GM23338 (cell line): ENCODE data around the gene PHKB. TPM values are rescaled to one million over a fixed set of nuclear protein-coding genes. Genes with fewer than 3 reads are reported as not detected.

Experiments used
- ATAC-seq: fragments of 200-7000 bp; cut with Tn5 transposase; 3 replicates; pipeline ENCODE4 v1.9.1; 2020
- DNase-seq: peaks from one replicate; pipeline ENCODE4 v3.0.0-alpha.2; 2015; ENCODE audit warnings: low spot score
- H2AFZ ChIP-seq: fragments of 200-600 bp; sonication (generic); 2 replicates; pipeline ENCODE4 v1.8.0; 2016; ENCODE audit warnings: antibody characterized with exemption, mild to moderate bottlenecking, moderate library complexity
- H3F3A ChIP-seq: fragments of 200-600 bp; sonication (generic); replicated peaks from 2 replicates; pipeline ENCODE4 v1.8.0; 2017; ENCODE audit warnings: antibody characterized with exemption, mixed run types, low read depth
- H3K27ac ChIP-seq: fragments of 200-600 bp; sonication (generic); 2 replicates; pipeline ENCODE4 v1.6.1; 2016; ENCODE audit warnings: low read depth
- H3K27me3 ChIP-seq: fragments of 200-600 bp; sonication (generic); 2 replicates; pipeline ENCODE4 v1.8.0; 2016; ENCODE audit warnings: mild to moderate bottlenecking, mixed run types, moderate library complexity; ENCODE audit not compliant: insufficient read depth
- H3K36me3 ChIP-seq: fragments of 200-600 bp; sonication (generic); 2 replicates; pipeline ENCODE4 v1.8.0; 2016; ENCODE audit warnings: mild to moderate bottlenecking; ENCODE audit not compliant: insufficient read depth
- H3K4me1 ChIP-seq: fragments of 200-600 bp; sonication (generic); 2 replicates; pipeline ENCODE4 v1.8.0; 2016; ENCODE audit warnings: mild to moderate bottlenecking, moderate library complexity; ENCODE audit not compliant: insufficient read depth
- H3K4me2 ChIP-seq: fragments of 200-600 bp; sonication (generic); 2 replicates; pipeline ENCODE4 v1.7.1; 2017; ENCODE audit warnings: mixed run types
- H3K4me3 ChIP-seq: fragments of 200-600 bp; sonication (generic); 2 replicates; pipeline ENCODE4 v1.6.1; 2016; ENCODE audit warnings: mixed run types
- H3K79me2 ChIP-seq: fragments of 200-600 bp; sonication (generic); replicated peaks from 2 replicates; pipeline ENCODE4 v1.8.0; 2017; ENCODE audit warnings: mild to moderate bottlenecking; ENCODE audit not compliant: insufficient read depth
- H3K9me2 ChIP-seq: fragments of 200-600 bp; sonication (generic); 2 replicates; pipeline ENCODE4 v1.8.0; 2017; ENCODE audit not compliant: insufficient read depth
- H4K20me1 ChIP-seq: fragments of 200-600 bp; sonication (generic); replicated peaks from 2 replicates; pipeline ENCODE4 v1.8.0; 2017; ENCODE audit warnings: mild to moderate bottlenecking; ENCODE audit not compliant: insufficient read depth
- H3K27ac Mint-ChIP-seq: 2 replicates; pipeline ENCODE4 v1.8.0; 2020; ENCODE audit warnings: inconsistent platforms, mild to moderate bottlenecking, moderate library complexity, mixed read lengths
- H3K27me3 Mint-ChIP-seq: 3 replicates; pipeline ENCODE4 v1.8.0; 2022; ENCODE audit warnings: low read depth, mild to moderate bottlenecking, moderate library complexity, mixed read lengths, inconsistent platforms; ENCODE audit not compliant: insufficient read depth, poor library complexity
- H3K36me3 Mint-ChIP-seq: 3 replicates; pipeline ENCODE4 v1.8.0; 2021; ENCODE audit warnings: low read depth, mild to moderate bottlenecking, inconsistent platforms, moderate library complexity, mixed read lengths
- H3K4me1 Mint-ChIP-seq: 3 replicates; pipeline ENCODE4 v1.8.0; 2020; ENCODE audit warnings: mild to moderate bottlenecking, inconsistent platforms, mixed read lengths
- H3K4me3 Mint-ChIP-seq: 3 replicates; pipeline ENCODE4 v1.8.0; 2021; ENCODE audit warnings: moderate library complexity, mild to moderate bottlenecking, inconsistent platforms, mixed read lengths
- H3K9me3 Mint-ChIP-seq: 3 replicates; pipeline ENCODE4 v1.8.0; 2020; ENCODE audit warnings: moderate library complexity, mild to moderate bottlenecking, inconsistent platforms, mixed read lengths
- CTCF ChIP-seq, 2 experiments: fragments of 200-600 bp in 1 of 2; sonication (generic) in 1 of 2; conservative IDR thresholded peaks; 2 replicates each; pipeline versions ENCODE4 v1.5.1 to v1.6.1; 2016 to 2017; ENCODE audit warnings: antibody characterized with exemption in 2 of 2, low read depth in 2 of 2, mild to moderate bottlenecking in 2 of 2, moderate library complexity in 1 of 2
- ETS1 ChIP-seq: IDR thresholded peaks from 2 replicates; pipeline ENCODE4 v1.6.1; 2016; ENCODE audit warnings: antibody characterized with exemption
- EZH2 ChIP-seq: fragments of 200-600 bp; sonication (generic); IDR thresholded peaks from one replicate; pipeline ENCODE4 v1.8.0; 2017; ENCODE audit warnings: antibody characterized with exemption, mild to moderate bottlenecking, low read depth; ENCODE audit not compliant: unreplicated experiment
- NANOG ChIP-seq: IDR thresholded peaks from 2 replicates; pipeline ENCODE4 v1.6.1; 2016; ENCODE audit warnings: antibody characterized with exemption, borderline replicate concordance
- REST ChIP-seq: IDR thresholded peaks from one replicate; pipeline ENCODE4 v1.6.1; 2018; ENCODE audit warnings: antibody characterized with exemption; ENCODE audit not compliant: unreplicated experiment
- ZNF114 ChIP-seq: fragments of 250-450 bp; sonication (Bioruptor Pico); IDR thresholded peaks from 2 replicates; pipeline ENCODE4 v1.5.0; 2020; ENCODE audit warnings: mild to moderate bottlenecking, moderate library complexity
- ZNF462 ChIP-seq: fragments of 250-450 bp; sonication (Bioruptor Pico); IDR thresholded peaks from 2 replicates; pipeline ENCODE4 v1.5.0; 2020; ENCODE audit warnings: mild to moderate bottlenecking, moderate library complexity
- polyA plus RNA-seq: library from polyadenylated mRNA; unstranded; fragments of >200 nt; fragmentation: Nextera tagmentation; extraction: Ambion mirVana; gene quantifications from 2 replicates; pipeline ENCODE4 v1.2.1, GENCODE V29; 2016
- total RNA-seq: library from RNA; depleted of rRNA; stranded (reverse); fragments of >200 nt; shearing (Covaris generic); gene quantifications from 2 replicates; pipeline ENCODE4 v1.2.3, GENCODE V29; 2014

Gene PHKB
- total and polyA plus RNA-seq, 2 experiments from 2014 or later: 20.3 to 57.3 TPM

GRCh38 chr16:47426806-47427205 lies 34.3 kb upstream of the PHKB start:
- Histone ChIP-seq H3K4me1 (no peaks in the 10 kb centered on the region), H3F3A (no peaks in the 10 kb centered on the region), H2AFZ (no peak overlapping the region), H3K9me2 (no peaks in the 10 kb centered on the region), H3K4me3 (no peak overlapping the region), H3K79me2 (no peaks in the 10 kb centered on the region), H4K20me1 (0 out of 2 replicates have a peak, but pooled peaks cover 3% of the 10 kb centered on the region), H3K27me3 (no peaks in the 10 kb centered on the region), H3K27ac (no peak overlapping the region), H3K4me2 (no peak overlapping the region), H3K36me3 (peaks cover 13% of the 10 kb centered on the region; the same call in 1 of the 2 replicates)
- no peak for ATAC-seq
- peaks cover 11% of the 10 kb centered on the region for H3K9me3 Mint-ChIP-seq
- H3K36me3 Mint-ChIP-seq: peaks cover 43% of the 10 kb centered on the region
- DNase-seq: no peak
- no peak overlapping the region for H3K4me3 Mint-ChIP-seq
- no peak overlapping the region for H3K27ac Mint-ChIP-seq
- H3K4me1 Mint-ChIP-seq: peaks cover 7% of the 10 kb centered on the region; the same call in 2 of the 3 replicates
- no peak for TF ChIP-seq EZH2
- no peak for TF ChIP-seq ZNF462 (CRISPR knock-in tag)
- no peak for TF ChIP-seq ETS1
- H3K27me3 Mint-ChIP-seq: peaks cover 1% of the 10 kb centered on the region

GRCh38 chr16:47431960-47432359 lies 29.2 kb upstream of the PHKB start:
- H3K4me2 ChIP-seq: no peak overlapping the region
- no peak for DNase-seq
- no peak overlapping the region for H3K27ac Mint-ChIP-seq
- H3K9me2 ChIP-seq: no peaks in the 10 kb centered on the region
- no peaks in the 10 kb centered on the region for H3K4me1 Mint-ChIP-seq
- no peaks in the 10 kb centered on the region for H3K27me3 ChIP-seq
- H3K4me3 Mint-ChIP-seq: no peak overlapping the region
- ATAC-seq: no peak
- no peaks in the 10 kb centered on the region for H4K20me1 ChIP-seq
- H3K4me3 ChIP-seq: no peak overlapping the region
- 0 out of 2 replicates have a peak, but pooled peaks cover 3% of the 10 kb centered on the region for H3K36me3 ChIP-seq
- peaks cover 13% of the 10 kb centered on the region for H3K9me3 Mint-ChIP-seq
- no peak overlapping the region for H3K27ac ChIP-seq
- no peaks in the 10 kb centered on the region for H3K4me1 ChIP-seq
- H3F3A ChIP-seq: no peaks in the 10 kb centered on the region
- no peaks in the 10 kb centered on the region for H3K27me3 Mint-ChIP-seq
- peaks cover 5% of the 10 kb centered on the region; the same call in 1 of the 2 replicates for H3K79me2 ChIP-seq
- H3K36me3 Mint-ChIP-seq: peaks cover 19% of the 10 kb centered on the region; the same call in 2 of the 3 replicates
- H2AFZ ChIP-seq: no peak overlapping the region
- TF ChIP-seq ETS1 (no peak), ZNF114 (CRISPR knock-in tag) (no peak), NANOG (no peak), EZH2 (no peak), REST (no peak), CTCF (conservative IDR thresholded peaks at IDR 0.05; ENCODE audit: low read depth in 2 of 2) (no peak)
